H1 (cell line): Measurements from ENCODE around the gene METTL6. TPM values are rescaled to one million over a fixed set of nuclear protein-coding genes. Genes with fewer than 3 reads are reported as not detected.

Experiments
- CTCF ChIA-PET: fragments of 300-600 bp; sonication (Branson Sonifier 250); formaldehyde crosslinking; loops from one replicate; lab custom pipeline; 2021; ENCODE audit not compliant: partially characterized antibody; lab: Charles Lee
- POLR2A ChIA-PET: fragments of 300-600 bp; sonication (Branson Sonifier 250); formaldehyde crosslinking; loops from one replicate; lab custom pipeline; 2021; ENCODE audit warnings: inconsistent platforms; ENCODE audit not compliant: partially characterized antibody; lab: Charles Lee
- DNase-seq, 2 experiments: peaks; one replicate each; pipeline versions ENCODE4 v3.0.0 to v3.0.0-alpha.2; 2010 to 2022; ENCODE audit warnings: low spot score in 2 of 2, low read depth in 1 of 2, mixed read lengths in 1 of 2
- FAIRE-seq: peaks from 2 replicates; lab custom pipeline; 2011; peaks lifted over from hg19 to GRCh38; lab: Jason Lieb, UNC
- H2AFZ ChIP-seq: 2 replicates; pipeline ENCODE4 v1.8.1; 2012; ENCODE audit warnings: low read length, inconsistent platforms
- H2AK5ac ChIP-seq: 2 replicates; pipeline ENCODE4 v1.6.1; 2013; ENCODE audit warnings: low read depth, low read length
- H2BK120ac ChIP-seq: replicated peaks from 2 replicates; pipeline ENCODE3; 2013; ENCODE audit warnings: low read depth, low read length, inconsistent platforms
- H2BK12ac ChIP-seq: 2 replicates; pipeline ENCODE4 v1.6.1; 2013; ENCODE audit warnings: low read depth, low read length
- H2BK15ac ChIP-seq: 2 replicates; pipeline ENCODE4 v1.6.1; 2013; ENCODE audit warnings: low read length
- H2BK20ac ChIP-seq: 2 replicates; pipeline ENCODE4 v1.6.1; 2013; ENCODE audit warnings: low read length
- H2BK5ac ChIP-seq: 2 replicates; pipeline ENCODE4 v1.6.1; 2013; ENCODE audit warnings: low read depth, low read length
- H3K14ac ChIP-seq: 2 replicates; pipeline ENCODE4 v1.6.1; 2013; ENCODE audit warnings: inconsistent platforms; ENCODE audit not compliant: insufficient read length
- H3K18ac ChIP-seq: 2 replicates; pipeline ENCODE4 v1.6.1; 2013; ENCODE audit warnings: low read length; ENCODE audit errors: extremely low read depth
- H3K23ac ChIP-seq: 2 replicates; pipeline ENCODE4 v1.6.1; 2013; ENCODE audit warnings: inconsistent platforms; ENCODE audit not compliant: insufficient read length
- H3K23me2 ChIP-seq: 2 replicates; pipeline ENCODE4 v1.6.1; 2013; ENCODE audit warnings: low read depth, low read length
- H3K27ac ChIP-seq: 2 replicates; pipeline ENCODE4 v1.6.1; 2011; ENCODE audit warnings: low read depth, low read length, inconsistent platforms
- H3K27me3 ChIP-seq, 4 experiments: replicated peaks in 1 of 4; 1 replicate in 1 of 4; 2 replicates in 3 of 4; pipeline versions ENCODE4 v1.6.1 to v1.8.1; 2011 to 2013; ENCODE audit warnings: low read length in 3 of 4, mild to moderate bottlenecking in 3 of 4, inconsistent platforms in 2 of 4, mixed read lengths in 2 of 4, moderate library complexity in 1 of 4; ENCODE audit not compliant: control insufficient read depth in 3 of 4, insufficient read depth in 3 of 4; ENCODE audit errors: extremely low read depth in 1 of 4
- H3K36me3 ChIP-seq, 4 experiments: 2 replicates each; pipeline versions ENCODE4 v1.6.1 to v1.8.1; 2011 to 2013; ENCODE audit warnings: mild to moderate bottlenecking in 4 of 4, low read length in 3 of 4, moderate library complexity in 2 of 4, control low read depth in 1 of 4, inconsistent platforms in 1 of 4; ENCODE audit not compliant: insufficient read depth in 4 of 4, control insufficient read depth in 2 of 4
- H3K4ac ChIP-seq: replicated peaks from 2 replicates; pipeline ENCODE3; 2013; ENCODE audit warnings: low read length, low read depth, mixed read lengths, inconsistent platforms; ENCODE audit not compliant: insufficient read length
- H3K4me1 ChIP-seq, 4 experiments: replicated peaks in 1 of 4; 1 replicate in 1 of 4; 2 replicates in 3 of 4; pipeline versions ENCODE4 v1.6.1 to v1.8.1; 2011 to 2013; ENCODE audit warnings: low read length in 3 of 4, inconsistent platforms in 2 of 4, mixed read lengths in 1 of 4; ENCODE audit not compliant: insufficient read depth in 4 of 4, control insufficient read depth in 3 of 4
- H3K4me2 ChIP-seq, 2 experiments: 2 replicates each; pipeline versions ENCODE4 v1.6.1 to v1.8.1; 2011 to 2013; ENCODE audit warnings: low read depth in 2 of 2, low read length in 2 of 2, control low read depth in 1 of 2, inconsistent platforms in 1 of 2, mild to moderate bottlenecking in 1 of 2; ENCODE audit not compliant: insufficient read depth in 1 of 2
- H3K4me3 ChIP-seq, 4 experiments: fragments of 200-600, 300-600 bp in 1 of 4; sonication (generic), shearing (Covaris generic), sonication (Bioruptor Twin) in 1 of 4; 2 replicates each; pipeline versions ENCODE4 v1.5.1 to v1.8.1; 2011 to 2016; ENCODE audit warnings: low read length in 4 of 4, low read depth in 3 of 4, control low read depth in 2 of 4, inconsistent platforms in 2 of 4, mild to moderate bottlenecking in 2 of 4, mixed read lengths in 1 of 4, moderate library complexity in 1 of 4; ENCODE audit not compliant: insufficient read depth in 2 of 4; ENCODE audit errors: extremely low read depth in 1 of 4
- H3K56ac ChIP-seq: replicated peaks from 2 replicates; pipeline ENCODE3; 2013; ENCODE audit warnings: low read depth, mild to moderate bottlenecking, mixed read lengths, low read length, inconsistent platforms; ENCODE audit not compliant: insufficient read length
- H3K79me1 ChIP-seq: 2 replicates; pipeline ENCODE4 v1.6.1; 2013; ENCODE audit warnings: low read depth, low read length, control low read depth
- H3K79me2 ChIP-seq, 2 experiments: 2 replicates each; pipeline versions ENCODE4 v1.6.1 to v1.8.1; 2012 to 2013; ENCODE audit warnings: low read length in 2 of 2, mild to moderate bottlenecking in 2 of 2, inconsistent platforms in 1 of 2; ENCODE audit not compliant: insufficient read depth in 2 of 2, control insufficient read depth in 1 of 2
- H3K9ac ChIP-seq, 4 experiments: replicated peaks in 1 of 4; 1 replicate in 1 of 4; 2 replicates in 3 of 4; pipeline versions ENCODE4 v1.6.1 to v1.8.1; 2011 to 2013; ENCODE audit warnings: low read depth in 3 of 4, low read length in 3 of 4, control low read depth in 2 of 4, mild to moderate bottlenecking in 2 of 4, moderate library complexity in 2 of 4, inconsistent platforms in 1 of 4; ENCODE audit errors: extremely low read depth in 1 of 4
- H3K9me3 ChIP-seq, 2 experiments: 2 replicates each; pipeline versions ENCODE4 v1.6.1 to v1.8.1; 2012 to 2013; ENCODE audit warnings: mild to moderate bottlenecking in 2 of 2, moderate library complexity in 2 of 2, control low read depth in 1 of 2, inconsistent platforms in 1 of 2, low read depth in 1 of 2, low read length in 1 of 2, mixed read lengths in 1 of 2; ENCODE audit not compliant: insufficient read depth in 2 of 2
- H4K20me1 ChIP-seq, 2 experiments: replicated peaks in 1 of 2; 2 replicates each; pipeline versions ENCODE3 to v1.8.1; 2011 to 2013; ENCODE audit warnings: inconsistent platforms in 2 of 2, low read length in 2 of 2, mild to moderate bottlenecking in 1 of 2; ENCODE audit not compliant: insufficient read depth in 2 of 2, control insufficient read depth in 1 of 2
- H4K5ac ChIP-seq: 2 replicates; pipeline ENCODE4 v1.6.1; 2013; ENCODE audit warnings: low read length, low read depth, mixed read lengths, inconsistent platforms; ENCODE audit not compliant: insufficient read length
- H4K8ac ChIP-seq: 2 replicates; pipeline ENCODE4 v1.8.0; 2013; ENCODE audit warnings: mild to moderate bottlenecking, moderate library complexity, low read length, inconsistent platforms; ENCODE audit not compliant: insufficient read depth; ENCODE audit errors: extremely low read depth
- H4K91ac ChIP-seq: replicated peaks from 2 replicates; pipeline ENCODE3; 2013; ENCODE audit warnings: low read length, mixed read lengths, inconsistent platforms; ENCODE audit not compliant: insufficient read length
- SIRT6 ChIP-seq: IDR thresholded peaks from one replicate; pipeline ENCODE4 v1.7.1; 2012; ENCODE audit warnings: low read length, inconsistent platforms
- ZNF274 ChIP-seq: IDR thresholded peaks from 2 replicates; pipeline ENCODE4 v1.7.0; 2012; ENCODE audit warnings: low read length, borderline replicate concordance; ENCODE audit errors: extremely low read depth
- polyA plus RNA-seq, 7 experiments: library from polyadenylated mRNA; depleted of rRNA in 3 of 7; stranded (reverse) in 5 of 7; unstranded in 2 of 7; fragments of >200 nt in 5 of 7; fragments of 200-250 nt in 2 of 7; gene quantifications; 1 replicate in 5 of 7; 2 replicates in 1 of 7; 4 replicates in 1 of 7; pipeline versions ENCODE4 v1.2.1 to v1.2.3, GENCODE V29; 2011 to 2013; ENCODE audit warnings: missing spikeins in 2 of 7, mixed read lengths in 2 of 7
- total RNA-seq: library from RNA; stranded (reverse); fragmentation: NEBNext Ultra II Directional; extraction: Animal tissue kit (Norgen Biotek cat#: 25700); gene quantifications from 2 replicates; pipeline ENCODE4 v1.2.1, GENCODE V29; 2021
- TF ChIP-seq, protein P1 (sequence below): IDR thresholded peaks from 2 replicates; pipeline ENCODE4 v1.6.1; 2011; ENCODE audit warnings: low read depth, mild to moderate bottlenecking, low read length; ENCODE audit not compliant: insufficient read depth

The METTL6 gene
- total and polyA plus RNA-seq, 2 of the 8 experiments (the other 6 are each of a cell fraction or from before 2014, with no cell fraction given) = 18.4 to 20.0 TPM

DNA sequence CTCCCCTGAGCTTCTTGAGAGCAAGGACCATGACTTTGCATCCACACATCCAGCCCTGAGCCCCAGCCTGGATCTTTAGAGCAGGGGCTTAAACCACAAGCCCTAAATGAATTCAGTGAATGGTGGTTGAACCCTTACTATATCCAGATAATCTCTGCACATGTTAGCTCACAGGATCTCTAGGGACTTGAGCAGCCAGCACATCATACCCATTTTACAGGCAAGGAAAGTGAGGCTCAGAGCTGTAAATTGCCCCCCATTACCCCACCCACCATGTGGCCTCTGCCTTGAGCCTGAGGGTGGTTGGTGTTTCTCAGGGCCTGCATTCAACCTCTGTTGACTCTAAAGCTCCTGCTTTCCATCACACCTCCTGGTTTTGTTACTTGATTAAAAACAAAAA lies 27.6 kb upstream of the METTL6 start:
- H3K27ac ChIP-seq = no peak overlapping the region
- H3K14ac ChIP-seq = no peak overlapping the region
- FAIRE-seq (no peak), DNase-seq (no peak)
- no peak overlapping the region for H2AFZ ChIP-seq
- H3K9ac ChIP-seq = no peak overlapping the region
- no peak overlapping the region for H2BK120ac ChIP-seq
- H3K4me3 ChIP-seq = no peak overlapping the region
- no peaks in the 10 kb centered on the region for H3K9me3 ChIP-seq
- no peaks in the 10 kb centered on the region for H3K79me2 ChIP-seq
- no peaks in the 10 kb centered on the region for H3K23me2 ChIP-seq
- no peak overlapping the region for H2BK20ac ChIP-seq
- no peak overlapping the region for H2AK5ac ChIP-seq
- no peak overlapping the region for H2BK12ac ChIP-seq
- H4K5ac ChIP-seq = no peak overlapping the region
- H3K79me1 ChIP-seq = no peaks in the 10 kb centered on the region
- no peaks in the 10 kb centered on the region for H4K20me1 ChIP-seq
- no peak overlapping the region for H3K18ac ChIP-seq
- H3K4me1 ChIP-seq = no peaks in the 10 kb centered on the region
- no peaks in the 10 kb centered on the region for H3K36me3 ChIP-seq
- no peak overlapping the region for H2BK15ac ChIP-seq
- POLR2A ChIA-PET = interaction anchor here (0.6 kb wide), 1 partner anchor 346 kb away, joined by 3 read pairs; no protein-coding TSS in a partner anchor
- no peak overlapping the region for H3K56ac ChIP-seq
- CTCF ChIA-PET = interaction anchor here (0.6 to 1.6 kb wide), 5 partner anchors 11 to 124 kb away, joined by 3 to 5 read pairs (median 3); no protein-coding TSS in a partner anchor
- TF ChIP-seq SIRT6 (no peak), ZNF274 (no peak)
- TF ChIP-seq, protein P1, sequence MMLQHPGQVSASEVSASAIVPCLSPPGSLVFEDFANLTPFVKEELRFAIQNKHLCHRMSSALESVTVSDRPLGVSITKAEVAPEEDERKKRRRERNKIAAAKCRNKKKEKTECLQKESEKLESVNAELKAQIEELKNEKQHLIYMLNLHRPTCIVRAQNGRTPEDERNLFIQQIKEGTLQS = no peak
- no peak overlapping the region for H2BK5ac ChIP-seq
- H3K27me3 ChIP-seq = no peaks in the 10 kb centered on the region
- no peak overlapping the region for H3K4ac ChIP-seq
- H3K4me2 ChIP-seq = no peak overlapping the region
- H3K23ac ChIP-seq = no peak overlapping the region
- H4K91ac ChIP-seq = no peak overlapping the region
- H4K8ac ChIP-seq = no peak overlapping the region; the same call in 1 of the 2 replicates
